Ectodermal cell (in vitro differentiated cells): Measurements from ENCODE around the gene BTBD16.

Experiments used
- H3K27ac ChIP-seq: 2 replicates; pipeline ENCODE4 v1.7.0; 2013; ENCODE audit warnings: mild to moderate bottlenecking, low read depth, low read length; ENCODE audit not compliant: insufficient read depth, poor library complexity, severe bottlenecking
- H3K27me3 ChIP-seq: 2 replicates; pipeline ENCODE4 v1.7.0; 2013; ENCODE audit warnings: mild to moderate bottlenecking, low read length; ENCODE audit not compliant: insufficient read depth, control insufficient read depth, poor library complexity, severe bottlenecking
- H3K36me3 ChIP-seq: one replicate; pipeline ENCODE4 v1.7.0; 2013; ENCODE audit warnings: low read length; ENCODE audit not compliant: control insufficient read depth, insufficient read depth
- H3K4me1 ChIP-seq: one replicate; pipeline ENCODE4 v1.7.0; 2013; ENCODE audit warnings: low read length; ENCODE audit not compliant: control insufficient read depth, insufficient read depth
- H3K4me3 ChIP-seq: 2 replicates; pipeline ENCODE4 v1.7.0; 2013; ENCODE audit warnings: low read depth, low read length, control low read depth; ENCODE audit not compliant: insufficient read depth
- H3K9me3 ChIP-seq: 2 replicates; pipeline ENCODE4 v1.7.0; 2013; ENCODE audit warnings: mild to moderate bottlenecking, low read length, moderate library complexity; ENCODE audit not compliant: control insufficient read depth
- WGBS, 2 experiments: methylation state at CpG; one replicate each; pipeline ENCODE4 v1.1.7; 2013; ENCODE audit warnings: missing lambda C conversion rate in 2 of 2; 5-methylcytosine and 5-hydroxymethylcytosine counted together

BTBD16 gene

DNA sequence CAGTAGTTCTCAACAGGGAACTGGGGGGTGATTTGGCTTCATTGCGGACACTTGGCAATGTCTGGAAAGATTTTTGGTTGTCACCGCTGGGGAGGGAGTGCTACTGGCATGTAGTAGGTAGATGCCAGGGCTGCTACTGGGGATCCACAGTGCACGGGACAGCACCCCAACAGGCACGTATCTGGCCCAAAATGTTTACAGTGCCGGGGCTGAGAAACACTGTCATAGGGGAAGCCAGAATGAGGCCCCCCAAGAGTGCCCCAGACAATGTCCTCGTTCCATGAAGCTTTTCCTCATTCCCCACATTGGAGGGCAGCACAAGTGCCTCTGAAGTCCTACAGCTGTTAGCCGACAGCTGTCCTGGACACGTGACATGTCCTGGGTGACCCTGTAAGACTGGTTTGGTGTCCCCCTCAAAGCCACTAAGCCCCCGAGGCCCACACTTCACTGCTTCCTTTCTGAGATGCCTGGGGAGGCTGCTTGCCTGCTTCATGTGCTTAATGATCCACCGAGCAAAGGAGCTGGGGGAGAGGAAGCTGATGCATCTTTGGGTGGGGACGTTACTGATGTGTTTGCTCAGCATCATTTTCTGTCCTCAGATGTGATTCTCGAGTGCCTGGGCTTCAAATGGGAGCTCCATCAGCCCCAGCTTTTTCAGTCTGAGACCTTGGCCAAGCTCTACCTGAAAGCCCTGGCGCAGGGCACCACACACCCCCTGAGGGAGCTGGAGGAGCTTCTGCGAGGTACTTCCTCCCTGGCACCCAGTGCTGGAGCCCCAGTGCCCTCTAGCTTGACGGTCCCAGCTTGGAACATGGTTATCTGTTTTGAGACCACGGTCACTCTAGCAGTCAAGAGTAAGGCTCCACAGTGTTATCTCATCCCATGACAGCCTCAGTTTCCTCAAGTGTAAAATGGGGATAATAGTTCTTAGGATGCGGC lies 14.7 kb downstream of the BTBD16 start:
- Histone ChIP-seq H3K36me3 (no peaks in the 10 kb centered on the region), H3K4me3 (no peak overlapping the region), H3K27ac (no peak overlapping the region), H3K27me3 (no peaks in the 10 kb centered on the region), H3K4me1 (peaks cover 10% of the 10 kb centered on the region), H3K9me3 (no peaks in the 10 kb centered on the region)
- WGBS, 2 experiments: 92 to 93% methylated on average over 17 of the region's 17 CpGs

DNA sequence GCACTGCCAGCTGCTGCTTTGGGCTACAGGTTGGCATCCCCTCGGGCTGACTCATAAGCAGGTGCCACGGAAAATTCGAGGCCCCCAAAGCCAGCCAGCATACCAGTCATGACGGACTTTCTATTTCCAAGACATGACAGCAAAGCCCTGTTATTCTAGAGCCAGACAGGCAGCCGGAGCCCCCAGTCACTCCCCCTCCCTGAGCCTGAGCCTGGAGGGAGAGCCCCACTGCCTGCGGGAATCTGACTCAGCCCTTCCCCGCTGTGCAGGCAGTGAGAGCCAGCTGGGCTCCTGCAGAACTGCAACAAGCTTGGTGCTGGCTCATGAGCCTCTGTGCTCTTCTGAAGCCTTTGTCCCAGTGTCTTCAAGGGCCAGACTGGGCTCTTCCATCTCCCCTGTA lies 15.8 kb downstream of the BTBD16 start:
- no peaks in the 10 kb centered on the region for H3K27me3 ChIP-seq
- no peaks in the 10 kb centered on the region for H3K9me3 ChIP-seq
- H3K4me1 ChIP-seq: peaks cover 10% of the 10 kb centered on the region
- WGBS, 2 experiments: 50 to 55% methylated on average over 7 of the region's 7 CpGs
- H3K36me3 ChIP-seq: no peaks in the 10 kb centered on the region
- no peak overlapping the region for H3K4me3 ChIP-seq
- H3K27ac ChIP-seq: no peak overlapping the region

DNA sequence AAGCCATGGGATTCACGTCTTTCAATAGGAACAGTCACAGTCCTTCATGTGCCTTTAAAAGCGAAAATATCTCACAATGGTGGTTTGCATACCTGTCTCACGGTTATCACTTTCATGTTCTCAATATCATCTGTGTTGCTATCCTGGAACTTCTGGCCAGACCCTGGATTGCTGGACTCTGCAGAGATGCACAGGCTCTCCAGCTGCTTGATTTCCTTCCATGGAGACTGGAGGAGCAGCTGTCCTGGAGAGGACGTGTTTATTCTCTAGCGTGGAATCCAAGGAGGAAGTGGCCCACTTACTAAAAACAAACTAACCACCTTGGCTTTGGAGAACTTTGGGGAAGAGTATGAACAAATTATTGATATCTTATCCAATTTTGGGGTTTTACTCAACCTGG lies 16.5 kb downstream of the BTBD16 start:
- Histone ChIP-seq H3K4me1 (peaks cover 10% of the 10 kb centered on the region), H3K4me3 (no peak overlapping the region), H3K36me3 (no peaks in the 10 kb centered on the region), H3K9me3 (no peaks in the 10 kb centered on the region), H3K27me3 (no peaks in the 10 kb centered on the region), H3K27ac (no peak overlapping the region)
- WGBS, 2 experiments: 94 to 95% methylated on average over 4 to 5 of the region's 5 CpGs

DNA sequence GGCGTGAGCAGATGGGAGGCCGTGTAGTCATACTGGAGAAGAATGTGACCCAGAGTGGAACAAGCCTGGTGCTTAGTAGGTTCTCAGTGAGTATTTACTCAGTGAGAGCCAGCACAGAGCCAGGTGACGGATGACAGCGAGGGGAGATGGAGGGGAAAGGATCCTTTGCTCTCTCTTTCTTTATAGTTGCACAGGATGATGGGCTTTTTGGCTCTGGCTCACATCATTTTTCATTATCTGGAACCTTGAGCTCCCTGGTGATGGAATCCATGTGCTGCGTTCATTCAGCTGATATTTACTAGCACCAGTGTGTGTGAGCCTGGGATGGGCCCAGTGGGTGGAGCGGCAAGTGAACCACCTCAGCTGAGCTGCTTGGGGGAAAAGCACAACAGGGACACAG lies 17.2 kb downstream of the BTBD16 start:
- WGBS, 2 experiments: 92 to 97% methylated on average over 6 of the region's 6 CpGs

DNA sequence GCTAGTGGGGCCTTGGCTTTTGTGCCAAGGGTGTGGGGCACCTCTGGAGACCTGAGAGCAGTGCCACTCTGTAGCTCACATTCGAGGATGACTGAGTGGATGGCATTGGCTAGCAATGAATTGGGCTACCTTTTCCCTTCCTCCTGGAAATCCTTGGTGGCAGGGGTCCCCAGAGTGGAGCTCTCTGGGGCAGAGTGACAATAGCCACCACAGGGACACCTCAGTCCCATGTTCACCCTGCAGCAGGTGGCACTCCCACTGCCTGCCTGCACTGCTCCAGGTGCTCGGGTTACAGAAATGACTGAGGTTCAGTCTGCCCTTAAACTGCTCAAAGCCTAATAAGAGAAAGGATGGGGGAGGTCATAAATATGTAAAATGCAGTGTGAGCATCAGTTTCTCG lies 17.8 kb downstream of the BTBD16 start:
- WGBS, 2 experiments: 89 to 98% methylated on average over 3 of the region's 3 CpGs
- Histone ChIP-seq H3K9me3 (no peaks in the 10 kb centered on the region), H3K4me3 (no peak overlapping the region), H3K36me3 (no peaks in the 10 kb centered on the region), H3K27me3 (no peaks in the 10 kb centered on the region), H3K27ac (no peak overlapping the region), H3K4me1 (peaks cover 10% of the 10 kb centered on the region)

More for the DNA sequence above, 17.2 kb downstream of the BTBD16 start:
- Histone ChIP-seq H3K27me3 (no peaks in the 10 kb centered on the region), H3K4me3 (no peak overlapping the region), H3K36me3 (no peaks in the 10 kb centered on the region), H3K4me1 (peaks cover 10% of the 10 kb centered on the region), H3K27ac (no peak overlapping the region), H3K9me3 (no peaks in the 10 kb centered on the region)

DNA sequence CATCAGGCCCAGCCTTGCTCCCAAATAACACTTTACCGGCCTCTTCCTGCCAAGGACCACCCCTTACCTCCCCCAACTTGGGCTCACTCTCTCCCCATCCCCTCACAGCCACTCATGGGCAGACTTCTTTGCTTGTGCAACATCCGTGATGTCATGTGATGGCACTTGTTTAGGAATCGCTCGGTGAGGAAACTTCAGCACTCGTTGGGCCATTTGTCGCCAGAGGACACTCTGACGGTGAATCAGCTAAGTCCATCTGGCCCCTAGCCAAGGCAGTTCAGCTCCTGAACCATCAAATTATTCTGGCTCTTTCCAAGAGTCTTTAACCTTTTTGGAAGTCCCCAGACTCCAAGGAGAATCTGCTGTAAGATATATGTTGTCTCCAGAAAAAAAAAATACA lies 19.2 kb downstream of the BTBD16 start:
- no peak overlapping the region for H3K4me3 ChIP-seq
- H3K27ac ChIP-seq: no peak overlapping the region
- no peaks in the 10 kb centered on the region for H3K27me3 ChIP-seq
- H3K4me1 ChIP-seq: peaks cover 10% of the 10 kb centered on the region
- WGBS, 2 experiments: 95 to 96% methylated on average over 7 of the region's 7 CpGs
- H3K9me3 ChIP-seq: no peaks in the 10 kb centered on the region
- no peaks in the 10 kb centered on the region for H3K36me3 ChIP-seq

DNA sequence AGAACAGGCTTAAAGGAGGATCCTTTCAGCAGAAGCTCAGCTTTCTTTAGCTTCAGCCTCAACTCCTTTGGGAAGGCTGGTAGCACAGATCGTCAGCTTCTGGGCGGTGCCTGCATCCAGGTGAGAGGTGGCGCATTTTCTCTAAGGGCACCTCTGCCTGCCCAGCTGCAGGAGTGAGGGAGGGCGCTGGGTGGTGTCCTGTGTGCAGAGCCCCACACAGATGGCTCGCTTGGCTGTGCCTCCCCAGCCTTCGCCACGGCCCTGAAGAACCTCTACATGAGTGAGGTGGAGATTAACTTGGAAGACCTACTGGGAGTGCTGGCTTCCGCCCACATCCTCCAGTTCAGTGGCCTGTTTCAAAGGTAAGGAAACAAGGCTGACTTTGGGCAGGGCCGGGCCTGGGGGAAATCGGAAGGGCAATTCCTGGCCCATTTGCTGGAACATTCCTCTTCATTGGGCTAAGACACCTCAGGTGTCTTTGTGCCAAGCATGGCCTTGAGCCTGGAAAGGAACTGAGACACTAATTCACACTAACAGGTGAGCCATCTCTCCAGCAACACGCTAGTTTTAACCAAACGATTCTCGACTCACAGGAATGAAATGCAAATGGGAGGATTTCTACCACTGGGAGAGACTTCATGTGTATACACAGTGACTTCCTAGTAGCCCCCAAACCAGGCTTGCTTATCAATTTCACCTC lies 19.9 kb downstream of the BTBD16 start:
- Histone ChIP-seq H3K9me3 (no peaks in the 10 kb centered on the region), H3K4me1 (peaks cover 10% of the 10 kb centered on the region), H3K36me3 (no peaks in the 10 kb centered on the region), H3K27me3 (no peaks in the 10 kb centered on the region), H3K4me3 (no peak overlapping the region), H3K27ac (no peak overlapping the region)
- WGBS, 2 experiments: 91% methylated on average over 13 of the region's 13 CpGs

DNA sequence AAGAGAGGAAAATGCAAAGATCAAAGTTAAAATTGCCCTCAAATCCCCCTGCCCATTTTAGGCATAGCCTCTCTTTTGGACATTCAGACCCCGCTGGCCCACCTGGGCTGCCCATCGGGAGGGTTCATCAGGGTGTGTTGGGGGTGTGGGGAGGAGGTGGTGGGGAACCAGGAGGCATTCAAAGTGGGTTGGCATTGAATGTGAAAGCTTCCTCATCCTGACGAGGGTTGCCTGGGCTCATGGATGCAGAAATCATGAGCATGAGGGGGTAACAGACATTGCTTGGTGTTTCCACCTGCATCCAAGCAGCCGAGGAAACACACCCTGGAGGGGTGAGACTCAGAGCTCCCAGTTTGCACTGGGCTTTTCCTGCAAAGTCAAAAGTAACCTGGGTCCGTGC lies 20.6 kb downstream of the BTBD16 start:
- Histone ChIP-seq H3K9me3 (no peaks in the 10 kb centered on the region), H3K4me1 (peaks cover 7% of the 10 kb centered on the region), H3K4me3 (no peak overlapping the region), H3K27ac (no peak overlapping the region), H3K27me3 (no peaks in the 10 kb centered on the region), H3K36me3 (no peaks in the 10 kb centered on the region)
- 93 to 94% methylated on average over 5 of the region's 5 CpGs for WGBS, 2 experiments

DNA sequence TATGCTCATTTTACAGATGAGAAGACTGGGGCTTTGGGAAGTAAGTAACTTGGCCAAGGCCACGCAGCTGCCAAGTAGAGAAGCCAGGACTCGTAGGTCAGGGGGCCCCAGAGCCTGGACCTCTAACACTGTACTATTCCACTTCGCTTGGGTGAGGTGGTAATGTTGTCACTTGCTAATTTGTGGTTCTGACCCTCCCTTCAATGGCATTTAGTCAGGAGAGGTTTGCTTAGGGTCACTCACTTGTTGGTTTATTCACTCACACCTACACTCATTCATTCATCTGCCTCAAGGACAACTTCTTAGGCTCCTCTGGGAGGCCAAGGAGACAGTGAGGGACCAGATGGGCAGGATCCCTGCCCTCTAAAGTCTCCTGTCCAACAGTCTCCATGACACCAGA lies 21.3 kb downstream of the BTBD16 start:
- peaks cover under 1% of the 10 kb centered on the region for H3K4me1 ChIP-seq
- 91 to 95% methylated on average over 3 of the region's 3 CpGs for WGBS, 2 experiments
- H3K9me3 ChIP-seq: no peaks in the 10 kb centered on the region
- H3K27ac ChIP-seq: no peak overlapping the region
- no peak overlapping the region for H3K4me3 ChIP-seq
- H3K36me3 ChIP-seq: no peaks in the 10 kb centered on the region
- H3K27me3 ChIP-seq: no peaks in the 10 kb centered on the region

DNA sequence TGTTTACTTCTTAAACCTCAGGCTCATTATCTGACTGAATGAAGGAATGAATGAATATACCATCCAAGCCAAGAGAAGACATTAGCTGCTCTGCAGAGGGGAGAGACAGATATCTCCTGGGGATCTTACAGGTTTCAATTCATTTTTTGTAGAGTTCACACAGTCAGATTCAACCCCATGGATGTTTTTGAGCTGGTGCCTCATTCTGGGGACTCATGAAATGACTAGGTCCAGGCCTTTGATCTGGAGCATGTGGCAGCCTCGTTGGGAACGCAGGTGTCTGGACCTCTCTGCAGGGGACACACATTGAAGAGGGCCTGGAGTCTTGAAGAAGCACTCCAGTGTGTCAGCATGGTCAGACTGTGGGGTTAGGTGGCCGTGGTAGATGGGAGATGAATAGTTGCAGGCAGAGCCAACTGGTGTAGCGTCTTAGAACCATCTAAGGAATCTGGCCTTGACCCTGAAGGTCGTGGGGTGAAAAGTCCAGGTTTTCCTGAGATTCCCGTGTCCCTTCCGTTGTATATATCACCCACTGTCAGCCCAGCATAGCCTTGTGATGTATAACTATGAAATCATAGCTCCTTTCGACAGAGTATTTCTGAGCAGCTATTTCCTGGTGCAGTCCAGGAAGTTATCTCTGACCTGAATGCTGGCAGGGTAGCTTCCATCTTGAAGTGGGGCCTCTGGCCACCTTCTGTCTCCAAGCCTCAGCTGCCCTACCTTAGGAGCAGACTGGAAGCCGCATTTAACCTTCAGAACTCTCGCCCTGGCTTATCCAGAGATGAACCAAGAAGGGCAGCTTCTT lies 22.3 kb downstream of the BTBD16 start:
- Histone ChIP-seq H3K36me3 (no peaks in the 10 kb centered on the region), H3K9me3 (no peaks in the 10 kb centered on the region), H3K27me3 (no peaks in the 10 kb centered on the region), H3K4me3 (no peak overlapping the region), H3K27ac (no peak overlapping the region), H3K4me1 (no peaks in the 10 kb centered on the region)
- WGBS, 2 experiments: 93 to 95% methylated on average over 10 of the region's 10 CpGs
